Natural killer cell (primary cell): ENCODE measurements around the gene ARPC5L. TPM values are rescaled to one million over a fixed set of nuclear protein-coding genes. Genes with fewer than 3 reads are reported as not detected.

Source experiments
- ATAC-seq, 3 donors: fragments of 150-1000 bp in 2 of 3; fragments of 200-7000 bp in 1 of 3; cut with Tn5 transposase; 1 replicate in 1 of 3; 2 replicates in 2 of 3; pipeline ENCODE4 v1.10.0; 2021; ENCODE audit warnings: mild to moderate bottlenecking in 2 of 3, moderate library complexity in 2 of 3
- DNase-seq, 2 donors: peaks; one replicate each; pipeline versions ENCODE4 v3.0.0 to v3.0.0-alpha.2; 2013 to 2021; ENCODE audit warnings: mixed read lengths in 1 of 2
- H3K27ac ChIP-seq: one replicate; pipeline ENCODE4 v1.5.1; 2013; ENCODE audit warnings: mild to moderate bottlenecking, low read length
- H3K27me3 ChIP-seq: one replicate; pipeline ENCODE4 v1.6.1; 2013; ENCODE audit warnings: low read length; ENCODE audit not compliant: control insufficient read depth, insufficient read depth
- H3K36me3 ChIP-seq: one replicate; pipeline ENCODE4 v1.6.1; 2013; ENCODE audit warnings: low read length; ENCODE audit not compliant: control insufficient read depth, insufficient read depth
- H3K4me1 ChIP-seq: one replicate; pipeline ENCODE4 v1.6.1; 2013; ENCODE audit warnings: low read length; ENCODE audit not compliant: control insufficient read depth, insufficient read depth
- H3K4me3 ChIP-seq: one replicate; pipeline ENCODE4 v1.5.1; 2013; ENCODE audit warnings: low read length
- H3K9me3 ChIP-seq: one replicate; pipeline ENCODE4 v1.6.1; 2013; ENCODE audit warnings: low read length; ENCODE audit not compliant: control insufficient read depth, insufficient read depth
- H3K27ac Mint-ChIP-seq, 2 donors: one replicate each; pipeline ENCODE4 v1.8.0; 2022; ENCODE audit warnings: mild to moderate bottlenecking in 2 of 2, mixed read lengths in 2 of 2, moderate library complexity in 1 of 2
- H3K27me3 Mint-ChIP-seq, 2 donors: one replicate each; pipeline ENCODE4 v1.8.0; 2022; ENCODE audit warnings: low read depth in 2 of 2, mixed read lengths in 2 of 2
- H3K36me3 Mint-ChIP-seq: one replicate; pipeline ENCODE4 v1.8.0; 2022; ENCODE audit warnings: mixed read lengths
- H3K4me1 Mint-ChIP-seq, 2 donors: one replicate each; pipeline ENCODE4 v1.8.0; 2022; ENCODE audit warnings: mixed read lengths in 2 of 2
- H3K4me3 Mint-ChIP-seq: one replicate; pipeline ENCODE4 v1.8.0; 2022; ENCODE audit warnings: mild to moderate bottlenecking, moderate library complexity, mixed read lengths
- H3K9me3 Mint-ChIP-seq, 2 donors: one replicate each; pipeline ENCODE4 v1.8.0; 2022; ENCODE audit warnings: mixed read lengths in 2 of 2
- CTCF ChIP-seq: fragments of 200-600 bp; IDR thresholded peaks from one replicate; pipeline ENCODE4 v1.8.0; 2022; ENCODE audit warnings: antibody characterized with exemption
- WGBS: methylation state at CpG from one replicate; pipeline ENCODE4 v1.1.7; 2013; ENCODE audit warnings: missing lambda C conversion rate; ENCODE audit not compliant: insufficient coverage; 5-methylcytosine and 5-hydroxymethylcytosine counted together
- intact Hi-C: fragments of 100-400 bp; cut with micrococcal nuclease; formaldehyde crosslinking; loops from one replicate; pipeline ENCODE4 v1.14.2; 2022
- total RNA-seq, 4 donors: library from RNA; stranded (reverse); fragments of 120-200 nt in 1 of 4; gene quantifications; one replicate each; pipeline versions ENCODE4 v1.2.3 to v1.2.4, GENCODE V29; 2013 to 2022

The ARPC5L gene
- total RNA-seq, 3 donors from 2014 or later (not counting 1 experiment from before 2014, with no cell fraction given) = 131 to 169 (median 139) TPM

GRCh38 chr9:124840300-124840833 lies 21.6 kb upstream of the ARPC5L start:
- no peak for TF ChIP-seq CTCF
- 77% methylated on average over 16 of the region's 18 CpGs for whole genome bisulfite sequencing
- Histone ChIP-seq H3K9me3 (no peaks in the 10 kb centered on the region), H3K27ac (no peak overlapping the region), H3K36me3 (no peaks in the 10 kb centered on the region), H3K27me3 (peaks cover 2% of the 10 kb centered on the region), H3K4me1 (no peaks in the 10 kb centered on the region), H3K4me3 (no peak overlapping the region)
- H3K4me3 Mint-ChIP-seq = no peak overlapping the region
- intact Hi-C loops = no loop called here
- H3K9me3 Mint-ChIP-seq = no peaks in the 10 kb centered on the region
- DNase-seq (peak in 1 of 2 donors; percentile 33), ATAC-seq (no peak)
- no peaks in the 10 kb centered on the region for H3K36me3 Mint-ChIP-seq
- H3K27ac Mint-ChIP-seq = no peak overlapping the region
- no peaks in the 10 kb centered on the region for H3K4me1 Mint-ChIP-seq
- H3K27me3 Mint-ChIP-seq = peaks cover 8 to 12% of the 10 kb centered on the region in 2 donors

GRCh38 chr9:124841075-124841821 lies 20.7 kb upstream of the ARPC5L start:
- Histone ChIP-seq H3K27me3 (peaks cover 2% of the 10 kb centered on the region), H3K4me1 (no peaks in the 10 kb centered on the region), H3K4me3 (no peak overlapping the region), H3K9me3 (no peaks in the 10 kb centered on the region), H3K36me3 (no peaks in the 10 kb centered on the region), H3K27ac (no peak overlapping the region)
- Mint-ChIP-seq H3K36me3 (no peaks in the 10 kb centered on the region), H3K27me3 (peaks cover 8 to 12% of the 10 kb centered on the region in 2 donors), H3K9me3 (no peaks in the 10 kb centered on the region), H3K4me1 (no peaks in the 10 kb centered on the region), H3K27ac (no peak overlapping the region), H3K4me3 (no peak overlapping the region)
- no peak for ATAC-seq
- 87% methylated on average over 9 of the region's 14 CpGs for WGBS
- intact Hi-C loops = no loop called here
- DNase-seq = no peak
- TF ChIP-seq CTCF = no peak

- Histone ChIP-seq H3K27me3 (peaks cover under 1% of the 10 kb centered on the region), H3K9me3 (no peaks in the 10 kb centered on the region), H3K27ac (no peak overlapping the region), H3K4me1 (no peaks in the 10 kb centered on the region), H3K36me3 (no peaks in the 10 kb centered on the region), H3K4me3 (no peak overlapping the region)
- Mint-ChIP-seq H3K36me3 (no peaks in the 10 kb centered on the region), H3K9me3 (no peaks in the 10 kb centered on the region), H3K4me1 (no peaks in the 10 kb centered on the region), H3K27ac (no peak overlapping the region), H3K27me3 (no peaks in the 10 kb centered on the region), H3K4me3 (no peak overlapping the region)
- 81% methylated on average over 11 of the region's 11 CpGs for WGBS
- intact Hi-C loops = no loop called here
- ATAC-seq (no peak), DNase-seq (no peak)
- no peak for TF ChIP-seq CTCF
Observed at GRCh38 chr9:124843456-124844034, 18.4 kb upstream of the ARPC5L start.
